GM12878 (cell line): Measurements from ENCODE around the gene TFDP1. TPM values are rescaled to one million over a fixed set of nuclear protein-coding genes. Genes with fewer than 3 reads are reported as not detected.
A peak's percentile ranks its signal among the peaks of the same experiment; 100 is the strongest.

Source experiments
- ATAC-seq: fragments of 200-7000 bp; cut with Tn5 transposase; 3 replicates; pipeline ENCODE4 v1.9.1; 2020; ENCODE audit warnings: mild to moderate bottlenecking, moderate library complexity
- BruUV-seq: library from RNA; stranded (reverse); fragments of 400-500 nt; replicated peaks from 2 replicates; lab custom pipeline; 2021; lab: Mats Ljungman, UMichigan
- CTCF ChIA-PET: fragments of 300-600 bp; sonication (Branson Sonifier 250); formaldehyde crosslinking; extraction: SDS; loops from one replicate; lab custom pipeline; 2021; ENCODE audit warnings: inconsistent platforms; lab: Yijun Ruan, JAX
- POLR2A ChIA-PET: fragments of 350-600 bp; formaldehyde crosslinking; extraction: SDS; loops from one replicate; lab custom pipeline; 2021; ENCODE audit warnings: inconsistent platforms; lab: Charles Lee
- RAD21 ChIA-PET: fragments of 300-600 bp; sonication (Branson Sonifier 250); formaldehyde crosslinking; loops from one replicate; lab custom pipeline; 2023; ENCODE audit warnings: antibody characterized with exemption; ENCODE audit not compliant: unreplicated experiment; lab: Charles Lee
- SMC1A ChIA-PET: fragments of 300-600 bp; sonication (Branson Sonifier 250); formaldehyde crosslinking; loops from one replicate; lab custom pipeline; 2023; ENCODE audit not compliant: unreplicated experiment, uncharacterized antibody; lab: Charles Lee
- DNase-seq: peaks from one replicate; pipeline ENCODE4 v3.0.0-alpha.2; 2011; ENCODE audit warnings: low read depth, low spot score
- FAIRE-seq: peaks from 3 replicates; lab custom pipeline; 2011; peaks lifted over from hg19 to GRCh38; lab: Jason Lieb, UNC
- H2AFZ ChIP-seq: 2 replicates; pipeline ENCODE4 v1.6.0; 2011; ENCODE audit warnings: low read depth, low read length, control low read depth; ENCODE audit not compliant: control insufficient read depth
- H3K27ac ChIP-seq: 2 replicates; pipeline ENCODE4 v1.5.1; 2011; ENCODE audit warnings: control low read depth; ENCODE audit not compliant: control insufficient read depth, insufficient read depth
- H3K27me3 ChIP-seq, 2 experiments: replicated peaks in 1 of 2; 2 replicates each; pipeline versions ENCODE4 v1.6.0 to v1.6.1; 2011; ENCODE audit warnings: low read length in 1 of 2; ENCODE audit not compliant: control insufficient read depth in 2 of 2, insufficient read depth in 2 of 2
- H3K36me3 ChIP-seq, 2 experiments: 2 replicates each; pipeline ENCODE4 v1.5.1; 2011; ENCODE audit warnings: low read length in 1 of 2; ENCODE audit not compliant: control insufficient read depth in 2 of 2, insufficient read depth in 2 of 2
- H3K4me1 ChIP-seq: 2 replicates; pipeline ENCODE4 v1.6.1; 2011; ENCODE audit warnings: mild to moderate bottlenecking, low read length, moderate library complexity, mixed read lengths; ENCODE audit not compliant: control insufficient read depth, insufficient read depth
- H3K4me2 ChIP-seq: 2 replicates; pipeline ENCODE4 v1.6.0; 2011; ENCODE audit warnings: control low read depth; ENCODE audit not compliant: control insufficient read depth, insufficient read depth
- H3K4me3 ChIP-seq: fragments of 200-600 bp; sonication (generic); 2 replicates; pipeline ENCODE4 v1.5.1; 2016
- H3K79me2 ChIP-seq: 2 replicates; pipeline ENCODE4 v1.6.0; 2011; ENCODE audit warnings: low read length; ENCODE audit not compliant: control insufficient read depth, insufficient read depth
- H3K9ac ChIP-seq: 2 replicates; pipeline ENCODE4 v1.8.0; 2011; ENCODE audit warnings: low read length, control low read depth, mixed read lengths; ENCODE audit not compliant: control insufficient read depth, insufficient read depth
- H3K9me3 ChIP-seq: replicated peaks from 3 replicates; pipeline ENCODE4 v1.5.1; 2011; ENCODE audit warnings: mild to moderate bottlenecking, low read length; ENCODE audit not compliant: control insufficient read depth, insufficient read depth
- H4K20me1 ChIP-seq: 2 replicates; pipeline ENCODE4 v1.6.0; 2011; ENCODE audit not compliant: control insufficient read depth, insufficient read depth
- ATF2 ChIP-seq: IDR thresholded peaks from 2 replicates; pipeline ENCODE4 v1.6.1; 2012; ENCODE audit warnings: low read length, inconsistent platforms
- ATF7 ChIP-seq: fragments of 450-650 bp; IDR thresholded peaks from 2 replicates; pipeline ENCODE4 v1.6.1; 2016; ENCODE audit warnings: low read depth, mild to moderate bottlenecking
- BMI1 ChIP-seq: fragments of 450-650 bp; IDR thresholded peaks from 2 replicates; pipeline ENCODE4 v1.6.1; 2016; ENCODE audit warnings: mild to moderate bottlenecking, moderate library complexity, borderline replicate concordance
- CBX5 ChIP-seq: sonication (generic); IDR thresholded peaks from 2 replicates; pipeline ENCODE4 v1.6.1; 2016; ENCODE audit warnings: low read depth, moderate library complexity, mild to moderate bottlenecking, inconsistent platforms
- CREB1 ChIP-seq: IDR thresholded peaks from 2 replicates; pipeline ENCODE4 v1.6.1; 2012; ENCODE audit warnings: low read depth, mild to moderate bottlenecking, inconsistent platforms
- DPF2 ChIP-seq: fragments of 450-650 bp; IDR thresholded peaks from 2 replicates; pipeline ENCODE4 v1.6.1; 2017; ENCODE audit warnings: mild to moderate bottlenecking
- ETV6 ChIP-seq, 2 experiments: fragments of 450-650 bp in 1 of 2; IDR thresholded peaks in 1 of 2; conservative IDR thresholded peaks in 1 of 2; 2 replicates each; pipeline ENCODE4 v1.6.1; 2014; ENCODE audit warnings: antibody characterized with exemption in 1 of 2, borderline replicate concordance in 1 of 2, low read depth in 1 of 2, mild to moderate bottlenecking in 1 of 2, moderate library complexity in 1 of 2
- FOXM1 ChIP-seq: IDR thresholded peaks from 2 replicates; pipeline ENCODE4 v1.6.1; 2012; ENCODE audit warnings: low read depth, mild to moderate bottlenecking, inconsistent platforms, low read length, moderate library complexity
- HDAC6 ChIP-seq: fragments of 200-600 bp; sonication (generic); IDR thresholded peaks from one replicate; pipeline ENCODE4 v1.8.0; 2017; ENCODE audit warnings: antibody characterized with exemption; ENCODE audit not compliant: unreplicated experiment
- IKZF2 ChIP-seq, 2 experiments: fragments of 450-650 bp; IDR thresholded peaks; 2 replicates each; pipeline ENCODE4 v1.6.1; 2017; ENCODE audit warnings: mild to moderate bottlenecking in 2 of 2, moderate library complexity in 2 of 2
- IRF4 ChIP-seq: IDR thresholded peaks from 2 replicates; pipeline ENCODE4 v1.6.1; 2011; ENCODE audit warnings: low read depth, low read length
- JUND ChIP-seq: IDR thresholded peaks from 2 replicates; pipeline ENCODE4 v1.6.1; 2012; ENCODE audit warnings: low read depth, mild to moderate bottlenecking, low read length, improper control_type of control experiment, moderate library complexity
- MEF2B ChIP-seq: fragments of 450-650 bp; IDR thresholded peaks from 2 replicates; pipeline ENCODE4 v1.6.1; 2018; ENCODE audit warnings: mild to moderate bottlenecking, moderate library complexity; ENCODE audit not compliant: partially characterized antibody, poor library complexity, severe bottlenecking
- MTA2 ChIP-seq: fragments of 450-650 bp; IDR thresholded peaks from 2 replicates; pipeline ENCODE4 v1.6.1; 2016; ENCODE audit warnings: low read depth, mild to moderate bottlenecking, moderate library complexity
- MTA3 ChIP-seq: IDR thresholded peaks from 2 replicates; pipeline ENCODE4 v1.6.1; 2012; ENCODE audit warnings: low read length, inconsistent platforms, borderline replicate concordance
- NFIC ChIP-seq: IDR thresholded peaks from 2 replicates; pipeline ENCODE4 v1.6.1; 2012; ENCODE audit warnings: low read depth, mild to moderate bottlenecking, inconsistent platforms, low read length, moderate library complexity
- NR2F1 ChIP-seq: fragments of 450-650 bp; conservative IDR thresholded peaks from 2 replicates; pipeline ENCODE4 v1.6.1; 2017; ENCODE audit warnings: mild to moderate bottlenecking
- PML ChIP-seq: IDR thresholded peaks from 2 replicates; pipeline ENCODE4 v1.6.1; 2012; ENCODE audit warnings: low read length, inconsistent platforms
- RUNX3 ChIP-seq: IDR thresholded peaks from 2 replicates; pipeline ENCODE4 v1.6.1; 2012; ENCODE audit warnings: low read length, inconsistent platforms
- SMC3 ChIP-seq: IDR thresholded peaks from 2 replicates; pipeline ENCODE4 v1.6.1; 2011; ENCODE audit warnings: low read length, improper control_type of control experiment, borderline replicate concordance
- WGBS: methylation state at CpG from one replicate; pipeline ENCODE4 v1.1.6; 2016; ENCODE audit warnings: low lambda C conversion rate; ENCODE audit not compliant: insufficient replicate concordance, insufficient coverage; ENCODE audit errors: missing lambda C conversion rate; 5-methylcytosine and 5-hydroxymethylcytosine counted together
- in situ Hi-C: fragments of 300-500 bp; cut with MboI; formaldehyde crosslinking; loops from 9 replicates; pipeline ENCODE4 v1.14.3; 2018; ENCODE audit warnings: mixed read lengths
- intact Hi-C: fragments of 100-400 bp; cut with micrococcal nuclease; formaldehyde crosslinking; loops from one replicate; pipeline ENCODE4 v1.14.2; 2022; ENCODE audit not compliant: unreplicated experiment
- polyA plus RNA-seq, 11 experiments: library from polyadenylated mRNA; depleted of rRNA in 4 of 11; unstranded in 6 of 11; stranded (reverse) in 5 of 11; fragments of >200 nt; fragmentation: Nextera tagmentation in 4 of 11; fragmentation: Illumina TruSeq in 1 of 11; extraction: Ambion mirVana in 4 of 11; extraction: Trizol in 1 of 11; gene quantifications; 1 replicate in 1 of 11; 2 replicates in 10 of 11; pipeline versions ENCODE4 v1.2.1 to v1.2.3, GENCODE V29; 2011 to 2016; ENCODE audit warnings: inconsistent platforms in 2 of 11, missing spikeins in 2 of 11, low read depth in 1 of 11
- total RNA-seq, 4 experiments: library from RNA; depleted of rRNA in 3 of 4; stranded (reverse); fragments of >200 nt in 3 of 4; fragmentation: Illumina TruSeq in 1 of 4; extraction: Trizol in 1 of 4; gene quantifications; 2 replicates each; pipeline versions ENCODE4 v1.2.1 to v1.2.3, GENCODE V29; 2013 to 2021
- TF ChIP-seq, protein P1 (sequence below): fragments of 450-650 bp; IDR thresholded peaks from 2 replicates; pipeline ENCODE4 v1.6.1; 2016; ENCODE audit warnings: mild to moderate bottlenecking, moderate library complexity, borderline replicate concordance

Gene TFDP1
- total and polyA plus RNA-seq, 10 of the 15 experiments (the other 5 are each of a cell fraction or from before 2014, with no cell fraction given), result 37.7 to 254 (median 119) TPM

- CTCF ChIA-PET, result no interaction called here
- ATAC-seq, result peak; percentile 84
- TF ChIP-seq IKZF2 (IDR thresholded peaks at IDR 0.05) (0 out of 4 replicates have a peak, but pooled peaks of 1 of the 2 experiments have one; percentile 12), NR2F1 (peak; percentile 74), DPF2 (0 out of 2 replicates have a peak, but pooled peaks have one; percentile 39), BMI1 (no peak), ATF7 (0 out of 2 replicates have a peak, but pooled peaks have one; percentile 38), SMC3 (no peak), MTA2 (0 out of 2 replicates have a peak, but pooled peaks have one; percentile 38), FOXM1 (peak; percentile 84; the same call in 1 of the 2 replicates), ETV6 (conservative IDR thresholded peaks at IDR 0.05 in 1 of 2, IDR thresholded peaks at IDR 0.05 in 1 of 2; ENCODE audit: borderline replicate concordance in 1 of 2, low read depth in 1 of 2) (0 out of 4 replicates have a peak, but pooled peaks of 1 of the 2 experiments have one; percentile 32), MEF2B (peak; percentile 84), MTA3 (0 out of 2 replicates have a peak, but pooled peaks have one; percentile 46), RUNX3 (peak; percentile 99), HDAC6 (no peak), CREB1 (peak; percentile 49; the same call in 1 of the 2 replicates), ATF2 (peak; percentile 93), CBX5 (no peak), NFIC (peak; percentile 93), IRF4 (0 out of 2 replicates have a peak, but pooled peaks have one; percentile 18), PML (peak; percentile 60; the same call in 1 of the 2 replicates), JUND (no peak)
- TF ChIP-seq, protein P1, sequence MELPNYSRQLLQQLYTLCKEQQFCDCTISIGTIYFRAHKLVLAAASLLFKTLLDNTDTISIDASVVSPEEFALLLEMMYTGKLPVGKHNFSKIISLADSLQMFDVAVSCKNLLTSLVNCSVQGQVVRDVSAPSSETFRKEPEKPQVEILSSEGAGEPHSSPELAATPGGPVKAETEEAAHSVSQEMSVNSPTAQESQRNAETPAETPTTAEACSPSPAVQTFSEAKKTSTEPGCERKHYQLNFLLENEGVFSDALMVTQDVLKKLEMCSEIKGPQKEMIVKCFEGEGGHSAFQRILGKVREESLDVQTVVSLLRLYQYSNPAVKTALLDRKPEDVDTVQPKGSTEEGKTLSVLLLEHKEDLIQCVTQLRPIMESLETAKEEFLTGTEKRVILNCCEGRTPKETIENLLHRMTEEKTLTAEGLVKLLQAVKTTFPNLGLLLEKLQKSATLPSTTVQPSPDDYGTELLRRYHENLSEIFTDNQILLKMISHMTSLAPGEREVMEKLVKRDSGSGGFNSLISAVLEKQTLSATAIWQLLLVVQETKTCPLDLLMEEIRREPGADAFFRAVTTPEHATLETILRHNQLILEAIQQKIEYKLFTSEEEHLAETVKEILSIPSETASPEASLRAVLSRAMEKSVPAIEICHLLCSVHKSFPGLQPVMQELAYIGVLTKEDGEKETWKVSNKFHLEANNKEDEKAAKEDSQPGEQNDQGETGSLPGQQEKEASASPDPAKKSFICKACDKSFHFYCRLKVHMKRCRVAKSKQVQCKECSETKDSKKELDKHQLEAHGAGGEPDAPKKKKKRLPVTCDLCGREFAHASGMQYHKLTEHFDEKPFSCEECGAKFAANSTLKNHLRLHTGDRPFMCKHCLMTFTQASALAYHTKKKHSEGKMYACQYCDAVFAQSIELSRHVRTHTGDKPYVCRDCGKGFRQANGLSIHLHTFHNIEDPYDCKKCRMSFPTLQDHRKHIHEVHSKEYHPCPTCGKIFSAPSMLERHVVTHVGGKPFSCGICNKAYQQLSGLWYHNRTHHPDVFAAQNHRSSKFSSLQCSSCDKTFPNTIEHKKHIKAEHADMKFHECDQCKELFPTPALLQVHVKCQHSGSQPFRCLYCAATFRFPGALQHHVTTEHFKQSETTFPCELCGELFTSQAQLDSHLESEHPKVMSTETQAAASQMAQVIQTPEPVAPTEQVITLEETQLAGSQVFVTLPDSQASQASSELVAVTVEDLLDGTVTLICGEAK, result no peak
Measured at GRCh38 chr13:113604186-113604585, 19.6 kb downstream of the TFDP1 start.

More at GRCh38 chr13:113604186-113604585, 19.6 kb downstream of the TFDP1 start:
- in situ Hi-C loops (no loop called here), intact Hi-C loops (no loop called here)
- no peaks in the 10 kb centered on the region for H4K20me1 ChIP-seq
- peaks cover 43% of the 10 kb centered on the region for H3K79me2 ChIP-seq
- BruUV-seq, result no TSS peak
- FAIRE-seq (peak; percentile 13), DNase-seq (no peak)
- H3K4me2 ChIP-seq, result no peak overlapping the region
- ChIA-PET RAD21 (no interaction called here), SMC1A (no interaction called here), POLR2A (interaction anchor here (0.7 kb wide), 1 partner anchor 635 kb away, joined by 4 read pairs; no protein-coding TSS in a partner anchor)
- no peak overlapping the region for H2AFZ ChIP-seq
- WGBS, result 88% methylated on average over 1 of the region's 1 CpG
- H3K27ac ChIP-seq, result no peak overlapping the region
- peaks cover 3% of the 10 kb centered on the region; the same call in 1 of the 2 replicates for H3K4me1 ChIP-seq
- H3K27me3 ChIP-seq, result no peaks in the 10 kb centered on the region
- H3K9me3 ChIP-seq, result no peaks in the 10 kb centered on the region; the same call in 2 of the 3 replicates
- H3K9ac ChIP-seq, result no peak overlapping the region; the same call in 1 of the 2 replicates
- H3K36me3 ChIP-seq, result peaks cover 20 to 22% of the 10 kb centered on the region in 2 experiments; a peak in 3 of 4 replicates
- H3K4me3 ChIP-seq, result no peak overlapping the region
